GM19463 (cell line): ENCODE results near the gene SHROOM1.
"Not testable (repeated sequence)": the region's sequence is repeated elsewhere in the genome, so short reads cannot be mapped to it uniquely, and the experiment has no call there.

Experiments
- ATAC-seq: cut with Tn5 transposase; IDR thresholded peaks from one replicate; pipeline ENCODE4 v1.9.1; 2021; ENCODE audit warnings: mild to moderate bottlenecking, moderate library complexity; ENCODE audit not compliant: unreplicated experiment

The SHROOM1 gene

GRCh38 chr5:132830436-132831094 lies at the start of gene SHROOM1:
TSS of gene SHROOM1 (minus strand) at chr5:132830647. CDS start at chr5:132826140, 4,507 bp downstream.
- ATAC-seq = peak; percentile 77

- ATAC-seq = no peak
Measured at GRCh38 chr5:132877938-132878337, 47.5 kb upstream of the SHROOM1 start.

DNA sequence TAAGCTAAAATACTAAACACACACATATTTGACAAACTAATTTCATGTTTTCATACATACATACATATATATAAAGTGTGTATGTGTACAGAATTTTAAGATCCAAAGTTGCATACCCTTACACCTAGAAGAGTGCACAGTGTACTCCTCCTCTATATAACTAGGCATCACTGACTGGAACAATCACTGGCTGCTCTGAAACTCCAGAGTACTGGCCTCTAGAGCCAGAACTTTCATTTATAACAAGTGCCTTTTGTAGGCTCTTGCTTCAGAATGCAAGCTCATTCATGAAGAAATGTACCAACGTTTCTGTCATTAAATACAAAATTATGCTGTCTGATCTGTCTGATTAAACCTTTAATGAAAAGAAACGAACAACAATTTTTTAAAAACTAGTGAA lies 47.0 kb upstream of the SHROOM1 start:
- ATAC-seq = no peak

DNA sequence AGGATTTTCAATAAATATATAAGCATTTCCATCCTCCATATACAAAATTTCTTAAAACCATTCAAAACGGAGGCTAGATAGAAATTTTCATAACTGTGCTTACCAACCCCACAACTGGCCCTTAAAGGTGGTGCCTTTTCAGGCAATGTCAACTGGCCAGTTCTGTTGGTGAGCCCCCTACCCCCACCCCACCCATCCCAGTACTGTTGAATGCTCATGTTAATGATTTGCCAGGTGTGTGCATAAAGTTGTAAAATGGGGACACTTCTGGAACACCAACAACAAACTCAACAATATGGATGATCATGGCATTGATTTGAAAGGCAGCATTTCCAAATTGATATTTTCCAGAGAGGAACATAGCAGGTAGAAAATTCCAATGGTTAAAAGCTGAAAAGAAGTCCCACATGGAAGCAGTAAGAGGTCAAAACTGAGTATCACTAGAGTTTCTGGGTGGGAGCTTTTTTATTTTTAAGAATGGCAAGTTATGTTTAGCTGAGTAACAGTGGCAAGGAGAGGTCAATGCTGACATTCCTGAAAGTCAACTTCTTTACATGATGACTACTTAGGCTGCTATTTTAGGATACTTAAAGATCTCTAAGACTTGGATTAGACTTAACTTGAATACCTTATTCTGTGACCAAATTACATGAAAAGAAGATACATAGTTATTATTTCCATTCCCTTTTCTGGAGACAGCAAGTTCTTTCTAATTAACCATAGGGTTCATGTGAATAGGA lies 45.7 kb upstream of the SHROOM1 start:
- ATAC-seq = no peak

- ATAC-seq = no peak
Measured at GRCh38 chr5:132873930-132874271, 43.5 kb upstream of the SHROOM1 start.

- no peak for ATAC-seq
Measured at GRCh38 chr5:132873119-132873929, 42.9 kb upstream of the SHROOM1 start, which contains the start of gene LEAP2. TSS of gene LEAP2 (plus strand) at chr5:132873668. CDS start at chr5:132873695, 27 bp downstream.

GRCh38 chr5:132872788-132873118 lies 42.3 kb upstream of the SHROOM1 start:
- ATAC-seq = no peak

DNA sequence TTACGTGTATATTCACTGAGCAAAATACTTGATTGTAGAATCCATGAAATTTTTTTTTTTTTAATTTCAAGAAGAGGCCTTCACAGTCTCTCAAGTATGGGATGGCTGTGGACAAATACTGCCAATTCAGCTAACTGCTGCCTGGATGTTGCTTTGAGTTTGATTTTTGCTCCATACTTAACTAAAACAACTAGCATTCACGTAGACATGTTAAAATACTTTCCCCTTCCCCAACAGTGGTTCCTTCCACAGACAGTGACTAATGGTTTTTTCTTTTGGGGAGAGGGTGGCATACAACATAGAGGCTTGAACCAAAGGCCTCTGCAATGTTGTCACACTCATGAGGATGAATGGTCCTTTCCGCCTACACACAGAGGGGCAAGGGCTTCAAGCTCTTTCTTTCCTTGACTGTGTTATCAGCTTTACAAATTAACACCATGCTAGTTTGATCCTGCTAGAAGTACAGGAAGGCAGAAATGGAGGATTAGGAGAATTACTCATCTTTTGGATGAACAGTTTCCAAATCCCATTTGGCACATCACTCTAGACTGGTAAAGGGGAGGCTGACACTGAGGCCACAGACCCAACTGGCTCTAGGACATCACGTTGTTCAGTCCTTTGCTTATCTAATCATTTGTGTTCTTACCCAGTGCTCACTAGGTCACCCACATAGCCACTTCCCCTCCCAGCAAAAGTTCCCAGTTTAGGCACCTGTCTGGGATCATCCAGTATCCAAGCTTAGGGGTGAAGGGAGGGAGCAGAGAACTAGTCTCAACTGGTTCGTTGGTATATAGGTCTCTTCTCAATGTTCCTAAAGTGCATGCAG lies 41.2 kb upstream of the SHROOM1 start:
- no peak for ATAC-seq

- no peak for ATAC-seq
Measured at GRCh38 chr5:132870801-132871200, 40.4 kb upstream of the SHROOM1 start.

DNA sequence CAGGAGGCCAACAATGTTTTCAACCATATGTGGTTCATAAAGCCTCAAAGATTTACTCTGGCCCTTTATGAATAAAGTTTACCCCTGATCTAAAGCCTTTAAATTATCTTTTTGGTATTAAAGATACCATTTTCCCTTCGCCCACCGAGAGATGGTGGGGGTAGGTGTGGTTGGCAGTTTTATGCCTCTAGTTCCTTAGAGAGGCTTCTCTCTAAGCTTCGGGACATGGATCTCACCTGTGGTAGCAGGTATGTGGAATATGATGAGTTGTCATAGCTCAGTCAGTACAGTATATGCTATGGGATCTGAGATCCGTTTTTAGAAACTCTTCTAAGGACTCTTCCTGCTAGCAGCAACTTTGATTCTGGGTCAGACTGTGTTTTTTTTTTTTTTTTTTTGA lies 38.3 kb upstream of the SHROOM1 start:
- ATAC-seq = no peak

DNA sequence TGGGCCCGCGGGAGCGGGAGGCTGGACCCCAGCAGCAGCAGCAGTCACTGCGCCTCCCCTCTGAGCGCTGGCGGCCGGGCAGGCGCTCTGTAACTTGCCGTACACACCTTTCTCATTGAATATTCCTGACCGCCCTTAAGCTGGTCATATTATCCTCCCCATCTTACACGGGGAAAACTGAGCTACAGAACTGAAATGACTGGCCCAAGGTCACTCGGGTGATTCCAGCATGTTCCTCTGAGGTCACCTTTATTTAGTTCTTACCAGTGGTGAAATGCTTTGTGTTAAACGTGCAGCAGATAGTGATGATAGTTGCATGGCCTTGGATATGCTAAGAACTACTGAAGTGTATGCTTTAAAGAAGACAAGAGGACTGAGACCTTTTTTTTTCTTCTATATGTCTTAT lies 36.6 kb upstream of the SHROOM1 start:
- no peak for ATAC-seq

- ATAC-seq = peak; percentile 99
Measured at GRCh38 chr5:132866342-132867045, 36.0 kb upstream of the SHROOM1 start, which contains the start of the genes GDF9 and UQCRQ. TSS of gene GDF9 (minus strand) at chr5:132866469. CDS start at chr5:132864533, 1,936 bp downstream. TSS of gene UQCRQ (plus strand) at chr5:132866642. CDS start at chr5:132866882, 240 bp downstream.

DNA sequence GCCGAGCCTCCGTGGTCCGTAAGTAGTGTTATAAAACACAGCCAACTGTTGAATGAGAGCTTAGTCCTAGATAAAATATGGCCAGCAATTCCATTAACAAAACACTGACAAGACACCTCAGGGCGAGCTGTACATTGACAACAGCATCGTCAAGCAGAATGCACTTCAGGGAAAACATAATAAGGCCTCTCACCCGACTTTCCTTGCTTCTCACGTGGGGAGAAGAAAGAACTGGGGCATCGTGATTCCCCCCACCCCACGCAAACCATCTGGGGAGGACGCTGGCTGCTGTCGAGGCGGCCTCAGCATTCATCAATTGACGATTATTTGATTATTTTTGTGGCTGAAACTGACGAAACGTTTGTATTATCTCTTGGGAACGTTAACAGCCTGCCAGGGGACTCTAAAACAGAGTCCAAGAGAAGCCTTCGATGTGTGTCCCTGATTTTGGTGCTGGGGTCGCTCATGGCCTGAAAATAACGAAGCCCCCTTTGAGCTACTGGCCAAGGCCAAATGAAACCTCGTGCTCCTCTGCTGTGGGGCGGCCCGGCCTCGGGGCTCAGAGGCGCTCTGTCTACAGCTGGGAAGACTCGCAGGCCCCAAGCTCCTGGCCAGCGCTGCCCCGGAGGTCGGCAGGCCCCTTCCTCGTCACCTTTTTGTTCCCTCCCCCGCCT lies 35.4 kb upstream of the SHROOM1 start:
- peak; percentile 11 for ATAC-seq

GRCh38 chr5:132860742-132861141 lies 30.3 kb upstream of the SHROOM1 start:
- no peak for ATAC-seq

DNA sequence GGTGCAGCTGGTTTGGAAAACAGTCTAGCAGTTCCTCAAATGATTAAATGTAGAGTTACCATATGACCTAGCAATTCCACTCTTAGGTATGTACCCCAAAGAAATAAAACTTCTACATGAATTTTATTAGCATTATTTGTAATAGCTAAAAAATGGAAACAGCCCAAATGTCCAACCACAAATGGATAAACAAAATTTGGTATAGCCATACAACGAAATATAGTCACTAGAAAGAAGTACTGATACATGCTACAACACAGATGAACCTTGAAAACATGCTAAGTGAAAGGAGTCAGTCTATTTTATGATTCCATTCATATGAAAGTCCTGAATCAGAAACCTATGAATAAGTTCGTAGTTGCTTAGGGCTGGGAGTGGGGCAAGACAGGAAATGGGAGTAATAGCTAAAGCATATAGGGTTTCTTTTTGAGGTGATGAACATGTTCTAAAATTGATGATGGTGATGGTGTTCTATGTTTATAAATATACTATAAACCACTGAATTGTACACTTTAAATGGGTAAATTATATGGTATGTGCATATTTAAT lies 29.5 kb upstream of the SHROOM1 start:
- no peak for ATAC-seq

- no peak for ATAC-seq
Measured at GRCh38 chr5:132856011-132856410, 25.6 kb upstream of the SHROOM1 start.

DNA sequence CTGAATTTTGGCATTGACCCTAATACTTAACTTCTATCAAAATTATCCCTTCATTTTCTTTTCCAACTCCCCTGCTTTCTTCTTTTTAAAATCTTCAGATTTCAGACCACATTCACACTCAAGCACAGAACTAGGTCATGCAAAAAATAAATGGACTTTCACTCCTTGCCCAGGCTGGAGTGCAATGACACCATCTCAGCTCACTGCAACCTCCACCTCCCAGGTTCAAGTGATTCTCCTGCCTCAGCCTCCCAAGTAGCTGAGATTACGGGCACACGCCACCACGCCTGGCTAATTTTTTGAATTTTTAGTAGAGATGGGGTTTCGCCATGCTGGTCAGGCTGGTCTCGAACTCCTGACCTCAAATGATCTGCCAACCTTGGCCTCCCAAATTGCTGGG lies 24.5 kb upstream of the SHROOM1 start:
- not testable (repeated sequence) for ATAC-seq

GRCh38 chr5:132854301-132854700 lies 23.9 kb upstream of the SHROOM1 start:
- no peak for ATAC-seq

- ATAC-seq = no peak
Measured at GRCh38 chr5:132853790-132854189, 23.3 kb upstream of the SHROOM1 start.
